ENCODE data around the gene PDE8A. TPM values are rescaled to one million over a fixed set of nuclear protein-coding genes. Genes with fewer than 3 reads are reported as not detected.

Gene PDE8A
- total RNA-seq, 1 donor from 2014 or later, result 43.4 TPM

- H3K27me3 Mint-ChIP-seq (ENCODE audit: unreplicated experiment), result no peaks in the 10 kb centered on the region
- H3K27ac Mint-ChIP-seq (ENCODE audit: unreplicated experiment), result no peak overlapping the region
- DNase-seq (ENCODE audit: low spot score), result no peak
- no peaks in the 10 kb centered on the region for H3K9me3 Mint-ChIP-seq (ENCODE audit: unreplicated experiment)
- no peak overlapping the region for H3K4me3 Mint-ChIP-seq (ENCODE audit: unreplicated experiment)
- no peak for TF ChIP-seq CTCF (IDR thresholded peaks at IDR 0.05; ENCODE audit: unreplicated experiment)
- peaks cover 13% of the 10 kb centered on the region for H3K4me1 Mint-ChIP-seq (ENCODE audit: unreplicated experiment)
- peaks cover 3% of the 10 kb centered on the region for H3K36me3 Mint-ChIP-seq (ENCODE audit: low read depth, unreplicated experiment)
Observed at GRCh38 chr15:84988909-84989644, 7.4 kb downstream of the PDE8A start.

DNA sequence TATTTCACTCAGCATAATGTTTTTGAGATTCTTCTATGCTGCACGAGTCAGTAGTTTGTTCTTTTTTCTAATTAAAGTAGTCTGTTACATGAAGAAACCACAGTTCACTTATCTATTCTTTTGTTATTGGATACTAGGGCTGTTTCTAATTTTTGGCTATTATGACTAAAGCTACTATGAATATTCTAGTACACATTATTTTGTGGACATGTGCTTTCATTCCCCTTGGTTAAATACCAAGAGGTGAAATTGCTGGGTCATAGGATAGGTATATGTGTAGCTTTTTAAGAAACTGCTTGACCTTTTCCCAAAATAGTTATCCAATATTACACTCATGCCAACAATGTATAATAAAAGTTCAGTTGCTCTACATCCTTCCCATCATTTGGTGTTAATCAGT is 8.9 kb downstream of the PDE8A start:
- Mint-ChIP-seq H3K36me3 (ENCODE audit: low read depth, unreplicated experiment) (peaks cover 3% of the 10 kb centered on the region), H3K9me3 (ENCODE audit: unreplicated experiment) (no peaks in the 10 kb centered on the region), H3K4me3 (ENCODE audit: unreplicated experiment) (no peak overlapping the region), H3K27me3 (ENCODE audit: unreplicated experiment) (no peaks in the 10 kb centered on the region), H3K4me1 (ENCODE audit: unreplicated experiment) (peaks cover 11% of the 10 kb centered on the region), H3K27ac (ENCODE audit: unreplicated experiment) (no peak overlapping the region)
- DNase-seq (ENCODE audit: low spot score), result no peak
- TF ChIP-seq CTCF (IDR thresholded peaks at IDR 0.05; ENCODE audit: unreplicated experiment), result no peak

DNA sequence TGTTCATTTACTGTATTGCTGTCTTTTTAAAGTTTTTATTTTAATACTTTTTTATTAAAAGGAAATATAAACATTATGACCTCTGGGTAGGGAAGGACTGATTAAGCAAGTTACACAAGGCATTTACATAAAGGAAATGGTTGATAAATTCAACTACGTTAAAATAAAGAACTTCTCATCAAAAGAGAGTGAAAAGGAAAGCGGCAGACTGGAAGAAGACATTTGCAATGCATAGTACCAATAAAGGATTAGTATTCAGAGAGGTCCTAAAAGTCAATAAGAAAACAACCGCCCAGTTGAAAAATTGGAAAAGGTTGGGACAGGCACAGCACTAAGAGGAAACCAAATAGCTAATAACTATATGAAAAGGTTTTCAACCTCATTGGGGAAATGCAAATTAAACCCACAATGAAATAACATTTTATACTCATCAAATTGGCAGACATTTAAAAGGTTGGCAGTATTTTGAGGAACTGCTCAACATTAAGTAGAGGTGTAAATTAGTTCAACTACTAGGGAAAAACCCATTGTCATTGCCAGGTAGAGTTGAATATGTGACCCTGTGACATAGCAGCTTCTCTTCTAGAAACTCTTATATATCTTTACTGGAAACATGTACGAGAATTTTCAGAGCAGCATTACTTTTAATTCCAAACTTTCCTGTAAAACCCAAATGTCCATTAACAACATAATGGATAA is 9.5 kb downstream of the PDE8A start:
- no peak overlapping the region for H3K4me3 Mint-ChIP-seq (ENCODE audit: unreplicated experiment)
- no peaks in the 10 kb centered on the region for H3K27me3 Mint-ChIP-seq (ENCODE audit: unreplicated experiment)
- H3K36me3 Mint-ChIP-seq (ENCODE audit: low read depth, unreplicated experiment), result peaks cover 3% of the 10 kb centered on the region
- no peak overlapping the region for H3K27ac Mint-ChIP-seq (ENCODE audit: unreplicated experiment)
- DNase-seq (ENCODE audit: low spot score), result no peak
- peaks cover 9% of the 10 kb centered on the region for H3K4me1 Mint-ChIP-seq (ENCODE audit: unreplicated experiment)
- no peaks in the 10 kb centered on the region for H3K9me3 Mint-ChIP-seq (ENCODE audit: unreplicated experiment)
- no peak for TF ChIP-seq CTCF (IDR thresholded peaks at IDR 0.05; ENCODE audit: unreplicated experiment)

DNA sequence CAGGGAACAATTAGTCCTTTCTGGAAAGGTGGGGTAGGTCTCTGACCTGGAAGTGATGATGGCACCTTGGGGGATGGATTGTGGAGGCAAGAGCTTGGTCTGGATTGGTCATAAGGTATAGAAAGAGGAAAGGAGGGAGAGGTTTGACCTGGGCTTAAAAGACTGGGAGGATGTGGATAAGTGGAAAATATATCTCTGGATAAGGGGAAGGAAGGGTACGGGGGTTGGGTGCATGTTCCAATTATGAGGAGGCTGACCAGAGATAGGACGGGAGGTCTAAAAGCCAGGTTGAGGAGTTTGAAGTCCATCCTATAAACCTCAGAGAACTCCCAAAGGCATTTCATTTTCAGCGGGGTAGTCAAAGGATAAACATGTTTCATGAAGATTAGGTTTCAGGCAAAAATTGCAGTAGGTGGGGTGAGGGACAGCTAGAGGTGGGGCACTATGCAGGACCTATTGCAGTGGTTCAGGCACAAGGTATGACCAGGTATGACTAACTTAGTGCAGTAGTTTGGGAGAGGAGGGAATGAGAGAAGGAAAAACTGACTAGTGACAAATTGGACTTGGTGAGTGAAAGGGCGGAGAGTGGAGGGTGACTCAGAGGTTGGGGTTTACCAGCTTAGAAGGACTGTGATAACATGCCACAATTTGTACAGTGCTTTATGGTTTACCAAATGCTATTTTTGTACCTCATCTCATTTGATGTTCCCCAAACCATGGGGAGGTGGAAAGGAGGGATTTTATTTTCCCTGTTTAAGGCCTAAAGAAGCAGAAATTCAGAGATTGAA is 10.7 kb downstream of the PDE8A start:
- DNase-seq (ENCODE audit: low spot score), result no peak
- no peak for TF ChIP-seq CTCF (IDR thresholded peaks at IDR 0.05; ENCODE audit: unreplicated experiment)
- H3K27ac Mint-ChIP-seq (ENCODE audit: unreplicated experiment), result no peak overlapping the region

More for the DNA sequence above, 10.7 kb downstream of the PDE8A start:
- Mint-ChIP-seq H3K9me3 (ENCODE audit: unreplicated experiment) (no peaks in the 10 kb centered on the region), H3K27me3 (ENCODE audit: unreplicated experiment) (no peaks in the 10 kb centered on the region), H3K4me1 (ENCODE audit: unreplicated experiment) (peaks cover 7% of the 10 kb centered on the region), H3K4me3 (ENCODE audit: unreplicated experiment) (no peak overlapping the region), H3K36me3 (ENCODE audit: low read depth, unreplicated experiment) (no peaks in the 10 kb centered on the region)

All from endothelial cell (in vitro differentiated cells).